Pancreas (tissue), 10 donors: ENCODE data around the gene DNER. TPM values are rescaled to one million over a fixed set of nuclear protein-coding genes. Genes with fewer than 3 reads are reported as not detected.

Experiments
- ATAC-seq, 4 donors: fragments of 200-7000 bp; cut with Tn5 transposase; one replicate each; pipeline versions ENCODE4 v1.8.0 to v1.9.1; 2020; ENCODE audit warnings: mild to moderate bottlenecking in 4 of 4, moderate library complexity in 4 of 4
- DNase-seq, 6 donors: peaks; one replicate each; pipeline ENCODE4 v3.0.0-alpha.2; 2020
- FAIRE-seq: peaks from 2 replicates; lab custom pipeline; 2012; peaks lifted over from hg19 to GRCh38; lab: Jason Lieb, UNC
- H3K27ac ChIP-seq, 4 donors: fragments of 200-600 bp; sonication (generic); 1 replicate in 3 of 4; 2 replicates in 1 of 4; pipeline versions ENCODE4 v1.5.0 to v1.8.0; 2020
- H3K27me3 ChIP-seq, 4 donors: fragments of 200-600 bp; one replicate each; pipeline ENCODE4 v1.8.0; 2021
- H3K36me3 ChIP-seq, 3 donors: fragments of 200-600 bp; sonication (generic) in 1 of 3; one replicate each; pipeline versions ENCODE4 v1.5.0 to v1.8.0; 2020 to 2021
- H3K4me1 ChIP-seq, 3 donors: fragments of 200-600 bp; one replicate each; pipeline ENCODE4 v1.8.0; 2021
- H3K4me3 ChIP-seq, 4 donors: fragments of 200-600 bp; sonication (generic) in 2 of 4; one replicate each; pipeline versions ENCODE4 v1.5.0 to v1.8.0; 2020 to 2021
- H3K9me3 ChIP-seq, 4 donors: fragments of 200-600 bp; one replicate each; pipeline ENCODE4 v1.8.0; 2021
- WGBS, 2 donors: extraction: QIAGEN DNeasy Blood & Tissue Kit; methylation state at CpG; one replicate each; pipeline ENCODE4 v1.1.7; 2013; 5-methylcytosine and 5-hydroxymethylcytosine counted together
- intact Hi-C, 3 donors: fragments of 100-400 bp; cut with DNase I; formaldehyde crosslinking; loops; one replicate each; pipeline versions ENCODE4 v1.11.1 to v1.14.2; 2022
- polyA plus RNA-seq, 2 donors: library from polyadenylated mRNA; stranded (reverse); fragments of 200-250 nt; gene quantifications; one replicate each; pipeline ENCODE4 v1.2.3, GENCODE V29; 2013
- total RNA-seq, 6 donors: library from RNA; stranded (reverse); fragmentation: NEBNext Ultra II Directional in 4 of 6; extraction: Animal tissue kit (Norgen Biotek cat#: 25700) in 4 of 6; gene quantifications; one replicate each; pipeline versions ENCODE4 v1.2.1 to v1.2.4, GENCODE V29; 2021 to 2023
- TF ChIP-seq, protein P1 (sequence below), 4 donors: fragments of 200-600 bp; sonication (generic) in 3 of 4; IDR thresholded peaks; one replicate each; pipeline versions ENCODE4 v1.5.0 to v1.8.0; 2021; ENCODE audit warnings: antibody characterized with exemption in 4 of 4
- donor health status: healthy with polysubstance abuse.
- donor health status: DM: no; HTN: no; CAD: no; lungs with moderate emphysema.
- donor health status: DM: no; HTN: no; CAD: no.
- donor health status: control.
- donor health status: control.
- donor health status: Bipolar disorder and iron deficiency.
- donor health status: DM: yes; HTN: yes; CAD: no.
- donor health status: DM: no; HTN: no; CAD: no.
- donor health status: DM: no; HTN: no; CAD: no.
- donor health status: DM: yes; HTN: yes; CAD: no.

DNER gene
- total and polyA plus RNA-seq, 8 donors = 0.25 to 2.3 (median 0.44) TPM

DNA sequence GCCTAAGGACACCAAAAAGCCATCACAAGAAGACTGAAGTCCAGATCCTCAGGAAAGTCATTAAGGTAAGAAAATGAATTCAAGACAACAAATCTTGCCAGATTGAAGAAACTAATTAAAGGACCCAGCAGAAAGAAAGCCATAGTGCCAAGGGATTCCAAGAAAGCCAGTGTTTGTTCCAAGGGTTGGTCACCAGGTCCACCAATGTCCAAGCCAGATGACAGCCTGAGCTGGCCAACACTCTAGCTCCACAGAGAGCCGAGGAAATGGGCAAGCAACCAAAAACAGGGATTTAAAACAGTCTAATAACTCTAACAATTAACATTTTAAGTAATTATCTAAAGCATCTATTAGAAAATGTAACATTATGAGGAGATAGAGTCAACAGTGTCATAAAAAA is 49.2 kb downstream of the DNER start:
- TF ChIP-seq, protein P1, sequence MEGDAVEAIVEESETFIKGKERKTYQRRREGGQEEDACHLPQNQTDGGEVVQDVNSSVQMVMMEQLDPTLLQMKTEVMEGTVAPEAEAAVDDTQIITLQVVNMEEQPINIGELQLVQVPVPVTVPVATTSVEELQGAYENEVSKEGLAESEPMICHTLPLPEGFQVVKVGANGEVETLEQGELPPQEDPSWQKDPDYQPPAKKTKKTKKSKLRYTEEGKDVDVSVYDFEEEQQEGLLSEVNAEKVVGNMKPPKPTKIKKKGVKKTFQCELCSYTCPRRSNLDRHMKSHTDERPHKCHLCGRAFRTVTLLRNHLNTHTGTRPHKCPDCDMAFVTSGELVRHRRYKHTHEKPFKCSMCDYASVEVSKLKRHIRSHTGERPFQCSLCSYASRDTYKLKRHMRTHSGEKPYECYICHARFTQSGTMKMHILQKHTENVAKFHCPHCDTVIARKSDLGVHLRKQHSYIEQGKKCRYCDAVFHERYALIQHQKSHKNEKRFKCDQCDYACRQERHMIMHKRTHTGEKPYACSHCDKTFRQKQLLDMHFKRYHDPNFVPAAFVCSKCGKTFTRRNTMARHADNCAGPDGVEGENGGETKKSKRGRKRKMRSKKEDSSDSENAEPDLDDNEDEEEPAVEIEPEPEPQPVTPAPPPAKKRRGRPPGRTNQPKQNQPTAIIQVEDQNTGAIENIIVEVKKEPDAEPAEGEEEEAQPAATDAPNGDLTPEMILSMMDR (IDR thresholded peaks at IDR 0.05) = no peak
- 45 to 57% methylated on average over 1 of the region's 1 CpG for WGBS, 2 donors
- Histone ChIP-seq H3K9me3 (no peaks in the 10 kb centered on the region), H3K27ac (no peak overlapping the region), H3K4me1 (no peaks in the 10 kb centered on the region), H3K27me3 (no peaks in the 10 kb centered on the region), H3K4me3 (no peak overlapping the region), H3K36me3 (no peaks in the 10 kb centered on the region)
- intact Hi-C loops = no loop called here
- ATAC-seq (no peak), DNase-seq (no peak), FAIRE-seq (no peak)

DNA sequence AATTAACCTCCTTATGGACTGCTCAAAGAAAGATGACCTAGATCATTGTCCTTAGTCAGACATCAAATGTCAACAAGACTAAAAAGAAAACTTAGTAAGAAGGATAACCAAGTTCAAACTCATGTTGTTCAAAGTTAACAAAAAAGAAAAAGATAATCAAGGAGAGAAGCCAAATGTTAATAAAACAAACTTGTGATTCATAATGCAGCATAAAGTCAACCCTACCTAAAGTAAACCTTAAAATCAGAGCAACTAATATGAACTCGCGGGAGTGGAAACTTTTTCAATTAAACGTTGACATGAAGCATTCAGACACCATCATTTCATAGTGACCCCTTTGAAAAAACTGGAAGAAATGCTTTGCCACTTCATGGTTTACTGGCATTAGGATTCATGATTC is 52.9 kb downstream of the DNER start:
- Histone ChIP-seq H3K4me1 (no peaks in the 10 kb centered on the region), H3K4me3 (no peak overlapping the region), H3K36me3 (no peaks in the 10 kb centered on the region), H3K9me3 (no peaks in the 10 kb centered on the region), H3K27me3 (no peaks in the 10 kb centered on the region), H3K27ac (no peak overlapping the region)
- intact Hi-C loops = no loop called here
- TF ChIP-seq, protein P1 (IDR thresholded peaks at IDR 0.05) = no peak
- 79 to 86% methylated on average over 3 of the region's 3 CpGs for WGBS, 2 donors
- no peak for ATAC-seq
- DNase-seq = no peak
- FAIRE-seq = no peak

DNA sequence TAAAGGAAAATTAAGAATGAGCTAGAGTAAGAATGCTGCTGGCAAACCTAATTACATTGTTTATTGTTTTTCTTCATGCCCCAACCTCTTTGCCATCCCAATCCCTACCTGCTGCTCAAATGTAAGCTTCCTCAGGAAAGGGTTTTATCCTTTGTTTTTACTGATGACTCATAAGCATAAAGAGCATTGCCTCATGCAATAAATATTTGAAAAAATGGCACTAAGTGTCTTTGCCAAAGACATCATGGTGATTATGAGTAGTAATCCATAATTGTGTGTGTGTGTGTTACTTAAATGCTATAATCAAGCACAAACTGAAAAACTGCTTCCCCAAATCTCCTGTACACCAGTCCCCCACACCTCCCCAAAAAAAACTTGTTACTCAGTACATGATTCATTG is 53.4 kb downstream of the DNER start:
- H3K36me3 ChIP-seq = no peaks in the 10 kb centered on the region
- DNase-seq = no peak
- no peaks in the 10 kb centered on the region for H3K9me3 ChIP-seq
- H3K27ac ChIP-seq = no peak overlapping the region
- no peak for ATAC-seq
- no peaks in the 10 kb centered on the region for H3K27me3 ChIP-seq
- H3K4me3 ChIP-seq = no peak overlapping the region
- no peaks in the 10 kb centered on the region for H3K4me1 ChIP-seq
- intact Hi-C loops = no loop called here
- TF ChIP-seq, protein P1 (IDR thresholded peaks at IDR 0.05) = no peak
- no peak for FAIRE-seq

DNA sequence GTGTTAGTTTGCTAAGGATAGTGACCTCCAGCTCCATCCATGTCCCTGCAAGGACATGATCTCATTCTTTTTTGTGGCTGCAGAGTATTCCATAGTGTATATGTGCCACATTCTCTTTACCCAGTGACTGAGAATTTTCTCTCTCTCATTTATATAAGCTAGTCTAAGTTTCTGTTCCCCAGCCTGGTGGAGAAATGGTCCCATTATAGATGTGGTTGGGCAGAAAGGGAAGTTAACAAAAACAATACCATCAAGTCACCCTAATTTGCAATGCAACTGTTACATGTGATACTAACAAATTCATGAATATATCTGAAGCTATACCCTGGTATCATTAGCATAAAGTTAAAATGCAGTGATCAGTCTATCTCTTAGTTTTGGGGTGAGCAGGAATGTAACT is 54.0 kb downstream of the DNER start:
- no peak for FAIRE-seq

DNA sequence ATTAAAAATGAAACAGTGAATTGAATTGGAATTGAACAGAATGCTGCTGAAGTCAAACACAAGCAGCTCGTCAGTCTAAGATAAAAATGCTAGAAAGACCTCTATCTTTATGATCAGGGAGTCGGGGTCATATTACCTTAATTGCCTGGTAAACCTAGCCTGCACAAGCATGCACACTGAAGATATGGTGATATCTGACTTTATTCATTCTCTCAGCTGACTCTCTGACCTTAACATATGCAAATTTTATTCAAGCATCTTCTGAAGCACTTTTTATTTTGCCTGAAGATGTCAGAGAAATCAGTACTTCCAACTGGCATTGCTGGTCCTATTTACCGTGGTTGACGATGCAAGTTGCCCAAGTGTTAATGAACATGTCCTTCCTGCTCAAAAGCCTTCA is 56.4 kb downstream of the DNER start:
- ATAC-seq (no peak), DNase-seq (no peak), FAIRE-seq (no peak)
- no peaks in the 10 kb centered on the region for H3K9me3 ChIP-seq
- intact Hi-C loops = no loop called here
- no peaks in the 10 kb centered on the region for H3K4me1 ChIP-seq
- WGBS, 2 donors = 79 to 83% methylated on average over 4 of the region's 4 CpGs
- no peaks in the 10 kb centered on the region for H3K27me3 ChIP-seq
- H3K36me3 ChIP-seq = no peaks in the 10 kb centered on the region
- TF ChIP-seq, protein P1 (IDR thresholded peaks at IDR 0.05) = no peak
- no peak overlapping the region for H3K4me3 ChIP-seq
- H3K27ac ChIP-seq = no peak overlapping the region

More for the DNA sequence above, 54.0 kb downstream of the DNER start:
- TF ChIP-seq, protein P1 (IDR thresholded peaks at IDR 0.05) = no peak
- Histone ChIP-seq H3K4me1 (no peaks in the 10 kb centered on the region), H3K27ac (no peak overlapping the region), H3K27me3 (no peaks in the 10 kb centered on the region), H3K36me3 (no peaks in the 10 kb centered on the region), H3K9me3 (no peaks in the 10 kb centered on the region), H3K4me3 (no peak overlapping the region)
- ATAC-seq = no peak
- no peak for DNase-seq
- intact Hi-C loops = no loop called here
